ENCODE data around the gene LILRB3.
"Not testable (repeated sequence)": the region's sequence is repeated elsewhere in the genome, so short reads cannot be mapped to it uniquely, and the experiment has no call there.

LILRB3 gene

DNA sequence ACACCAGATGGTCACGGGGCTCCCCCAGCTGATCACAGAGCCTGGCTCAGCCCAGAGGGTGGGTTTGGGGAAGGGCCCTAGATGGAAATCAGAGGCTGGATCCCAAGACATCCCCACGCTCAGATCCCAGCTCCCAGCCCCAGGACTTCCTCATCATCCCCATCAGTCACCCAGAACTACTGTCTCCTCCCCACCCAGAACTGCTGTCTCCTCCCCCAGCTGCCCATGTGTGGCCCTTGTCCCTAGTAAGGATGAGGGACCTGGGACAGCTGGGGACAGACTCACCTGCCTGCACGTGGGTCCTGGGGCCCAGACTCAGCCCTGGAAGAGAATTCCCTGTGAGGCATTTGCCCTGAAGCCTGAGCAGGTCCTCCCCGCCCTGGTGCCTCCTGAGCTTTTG, 19.4 kb upstream of the LILRB3 start:
- DNase-seq: not testable (repeated sequence)

GRCh38 chr19:54240372-54241336, 17.8 kb upstream of the LILRB3 start:
- DNase-seq: not testable (repeated sequence)

DNA sequence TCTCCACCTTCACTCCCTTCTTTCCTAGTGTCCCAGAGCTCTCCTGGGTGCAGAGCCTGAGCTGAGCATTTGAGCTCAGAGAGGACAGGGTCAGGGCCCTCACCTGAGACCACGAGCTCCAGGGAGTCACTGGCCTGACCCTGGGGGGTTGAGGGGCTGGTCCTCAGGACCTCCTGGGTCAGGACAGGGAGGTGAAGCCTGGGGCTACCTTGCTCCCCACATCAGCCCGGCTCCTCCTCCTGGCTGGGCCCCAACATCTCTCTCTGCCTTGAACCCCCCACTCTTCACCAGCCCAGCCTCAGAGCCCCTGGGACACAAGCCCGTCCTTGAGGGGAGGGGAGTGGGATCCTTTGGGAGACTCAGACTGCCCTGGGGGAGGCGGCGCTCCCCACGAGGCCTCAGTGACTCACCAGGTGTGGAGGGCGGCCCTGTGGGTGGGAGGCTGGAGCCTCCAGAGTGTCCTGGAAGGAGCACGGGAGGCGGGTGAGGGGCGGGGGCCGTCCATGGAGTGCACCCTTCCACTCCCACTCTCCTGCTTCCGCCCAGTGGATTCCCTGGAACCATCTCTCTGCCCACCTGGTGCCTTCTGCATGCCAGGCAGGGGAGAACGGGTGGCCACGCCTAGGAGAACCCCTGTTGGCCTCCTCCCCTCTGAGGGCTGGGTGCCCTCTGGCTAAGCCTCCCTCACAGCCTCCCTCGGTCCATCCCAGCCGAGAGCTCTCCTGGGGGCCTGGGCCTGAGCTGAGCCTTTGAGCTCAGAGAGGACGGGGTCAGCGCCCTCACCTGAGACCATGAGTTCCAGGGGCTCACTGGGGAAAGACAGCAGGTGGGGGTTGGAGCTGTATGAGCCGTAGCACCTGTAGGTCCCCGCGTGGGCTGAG, 16.9 kb upstream of the LILRB3 start:
- DNase-seq: not testable (repeated sequence)

DNA sequence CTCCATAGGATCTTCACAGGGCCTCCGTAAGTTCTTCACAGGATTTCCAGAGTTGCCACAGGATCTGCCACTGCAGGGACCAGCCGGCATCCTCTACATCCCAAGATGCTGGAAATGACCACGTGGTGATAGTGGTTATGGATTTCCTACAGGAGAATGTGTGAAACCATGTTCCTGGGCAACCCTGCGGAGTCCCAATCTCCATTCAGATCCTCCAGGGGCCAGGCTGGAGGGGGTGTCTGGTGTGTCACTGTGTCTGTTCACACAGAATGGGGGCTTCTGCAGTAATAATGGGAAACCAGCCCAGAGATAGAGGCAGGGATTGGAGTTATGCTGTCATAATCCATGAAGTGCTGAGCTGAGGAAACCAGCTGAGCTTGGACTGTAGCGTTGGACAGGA, 11.1 kb upstream of the LILRB3 start:
- no peak for DNase-seq

DNA sequence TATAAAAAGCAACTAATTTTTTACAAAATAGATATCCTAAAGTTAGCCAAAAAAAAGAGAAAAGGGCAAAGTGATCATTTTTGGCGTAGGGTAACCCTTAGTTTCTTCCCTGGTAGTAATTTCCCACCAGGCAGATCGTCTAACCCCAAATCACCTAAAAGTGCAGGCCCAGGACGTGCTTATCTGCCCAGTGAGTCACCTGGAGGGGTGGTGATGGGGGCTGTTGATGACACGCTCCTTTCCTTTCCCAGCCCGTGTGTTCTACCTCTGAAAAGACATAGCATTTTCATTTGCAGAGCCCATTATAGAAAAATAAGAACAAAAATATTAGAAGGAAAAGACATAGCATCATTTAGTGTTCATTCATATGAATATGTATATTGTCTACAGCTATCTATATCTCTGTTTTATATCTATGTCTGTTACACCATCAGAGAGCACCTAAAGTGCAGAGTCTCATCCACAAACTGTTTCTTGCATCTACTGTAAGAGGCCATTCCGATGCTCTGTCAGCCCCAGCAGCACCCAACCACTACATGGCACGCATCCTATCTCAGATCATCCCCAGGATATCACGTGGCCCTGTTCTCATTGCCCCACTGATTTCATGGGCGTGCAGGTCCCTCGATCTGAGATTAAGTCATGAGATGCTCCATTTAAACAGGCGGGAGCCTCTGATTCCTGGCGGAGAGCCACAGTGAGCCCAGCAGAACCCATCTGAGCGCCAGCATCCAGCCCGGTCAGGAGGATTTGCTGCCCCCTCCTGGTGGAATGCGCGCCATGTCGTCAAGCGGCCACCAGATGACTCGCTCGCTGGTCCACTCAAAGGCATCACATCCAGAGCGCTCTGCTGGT, 8.5 kb upstream of the LILRB3 start:
- peak; percentile 75 for DNase-seq

DNA sequence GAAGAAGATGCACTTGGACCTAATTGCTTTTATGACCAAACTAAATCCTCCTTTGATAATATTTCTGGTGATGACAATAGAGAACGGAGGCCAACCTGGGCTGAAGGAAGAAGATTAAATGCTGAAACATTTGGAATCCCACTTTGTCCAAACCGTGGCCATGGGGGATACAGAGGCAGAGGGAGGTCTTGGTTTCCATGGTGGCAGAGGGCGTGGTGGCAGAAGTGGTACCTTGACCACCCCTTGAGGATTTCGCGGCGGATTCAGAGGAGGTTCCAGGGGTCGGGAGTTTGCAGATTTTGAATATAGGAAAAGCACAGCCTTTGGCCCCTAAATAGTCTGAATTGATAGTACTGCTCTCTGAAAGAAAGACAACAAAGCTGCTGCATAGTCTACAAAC, 7.2 kb upstream of the LILRB3 start:
- DNase-seq: no peak

GRCh38 chr19:54229146-54229545, 6.3 kb upstream of the LILRB3 start:
- DNase-seq: no peak

DNA sequence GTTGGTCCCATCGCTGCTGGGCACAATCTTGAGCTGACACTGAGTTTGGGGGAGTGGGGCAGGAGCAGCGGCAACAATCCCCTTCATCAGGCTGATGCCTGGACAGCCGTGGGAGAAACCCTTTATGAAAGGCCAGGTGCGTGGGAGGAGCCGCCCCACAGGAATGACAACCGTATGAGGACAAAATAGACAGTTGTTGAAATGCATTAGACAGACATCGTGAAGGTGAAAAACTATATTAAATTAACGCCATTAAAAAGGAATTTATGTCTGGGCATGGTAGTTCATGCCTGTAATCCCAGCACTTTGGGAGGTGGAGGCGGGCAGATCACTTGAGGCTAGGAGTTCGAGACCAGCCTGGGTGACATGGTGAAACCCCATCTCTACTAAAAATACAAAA, 1.8 kb upstream of the LILRB3 start:
- not testable (repeated sequence) for DNase-seq

DNA sequence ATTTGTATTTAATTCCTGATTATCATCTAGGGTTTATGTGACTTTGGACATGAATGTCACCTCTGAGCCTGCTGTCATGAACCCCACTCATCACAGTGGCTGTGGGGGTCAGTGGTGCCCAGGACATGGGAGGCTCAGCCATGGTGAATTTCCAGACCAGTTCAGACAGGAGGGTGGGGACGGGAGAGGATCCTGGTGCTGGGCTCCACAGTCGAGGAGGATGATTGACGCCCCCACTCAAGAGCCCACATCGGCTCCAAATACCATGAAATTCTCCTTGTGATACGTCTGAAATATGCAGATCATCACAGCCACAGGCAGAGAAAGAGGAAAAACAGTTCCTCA, 1.1 kb upstream of the LILRB3 start:
- not testable (repeated sequence) for DNase-seq

DNA sequence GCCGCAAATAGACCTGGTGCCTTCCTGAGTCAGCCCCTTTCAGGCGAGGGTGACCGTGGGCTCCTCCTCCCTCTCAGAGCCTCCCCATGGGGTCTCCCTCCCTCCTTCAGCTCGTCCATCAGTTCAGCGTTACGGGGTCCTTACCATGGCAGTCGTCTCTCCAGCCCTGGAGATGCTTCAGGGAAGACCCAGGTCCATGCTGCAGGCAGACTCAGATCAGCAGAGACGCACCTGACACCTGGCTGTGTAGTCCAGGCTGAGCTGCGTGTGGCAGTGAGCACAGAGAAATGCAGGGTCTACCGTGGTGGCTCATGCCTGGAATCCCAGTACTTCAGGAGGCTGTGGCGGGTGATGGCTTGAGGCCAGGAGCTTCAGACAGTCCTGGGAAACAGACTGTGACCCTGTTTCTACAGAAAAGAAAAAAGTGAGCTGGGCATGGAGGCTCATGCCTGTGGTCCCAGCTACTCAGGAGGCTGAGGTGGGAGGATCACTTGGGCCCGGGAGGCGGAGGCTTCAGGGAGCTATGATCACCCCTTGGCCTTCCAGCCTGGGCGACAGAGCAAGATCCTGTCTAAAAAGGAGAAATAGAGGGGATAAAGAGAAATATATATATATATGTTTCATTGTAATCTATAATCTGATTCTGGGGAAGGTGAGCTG, 600 bp upstream of the LILRB3 start:
- DNase-seq: not testable (repeated sequence)

DNA sequence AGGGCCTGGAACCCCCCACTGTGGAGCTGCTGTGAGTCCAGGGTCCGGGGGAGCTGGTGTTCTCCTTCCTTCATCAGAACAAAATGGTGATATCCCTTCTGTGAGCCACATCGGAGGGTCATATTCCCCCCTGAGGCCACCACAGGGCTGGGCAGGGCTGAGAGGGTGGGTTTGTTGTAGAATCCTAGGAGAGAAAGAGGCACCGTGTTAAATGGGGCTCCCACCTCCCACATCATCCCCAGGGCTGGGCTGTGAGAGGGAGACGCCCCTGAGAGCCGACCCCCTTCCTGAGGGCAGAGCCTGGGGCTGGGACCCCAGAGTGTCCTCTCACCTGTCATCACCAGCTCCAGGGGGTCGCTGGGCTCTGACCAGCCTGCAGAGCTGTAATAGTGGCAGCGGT, 860 bp downstream of the LILRB3 start:
- DNase-seq: not testable (repeated sequence)

DNA sequence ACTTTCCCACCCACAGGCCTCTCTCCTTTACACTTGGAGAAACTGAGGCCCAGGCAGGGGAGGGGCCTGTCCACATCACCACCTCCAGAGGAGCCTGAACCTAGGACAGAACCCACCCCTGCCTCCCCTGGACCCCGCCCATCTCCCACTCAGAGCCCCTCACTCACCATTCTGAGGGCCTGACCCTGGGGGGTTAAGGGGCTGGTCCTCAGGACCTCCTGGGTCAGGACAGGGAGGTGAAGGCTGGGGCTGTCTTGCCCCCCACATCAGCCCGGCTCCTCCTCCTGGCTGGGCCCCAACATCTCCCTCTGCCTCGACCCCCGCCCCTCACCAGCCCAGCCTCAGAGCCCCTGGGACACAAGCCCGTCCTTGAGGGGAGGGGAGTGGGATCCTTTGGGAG, 3.1 kb downstream of the LILRB3 start:
- DNase-seq: not testable (repeated sequence)

GRCh38 chr19:54218960-54219661, 3.7 kb downstream of the LILRB3 start:
- no peak for DNase-seq

DNA sequence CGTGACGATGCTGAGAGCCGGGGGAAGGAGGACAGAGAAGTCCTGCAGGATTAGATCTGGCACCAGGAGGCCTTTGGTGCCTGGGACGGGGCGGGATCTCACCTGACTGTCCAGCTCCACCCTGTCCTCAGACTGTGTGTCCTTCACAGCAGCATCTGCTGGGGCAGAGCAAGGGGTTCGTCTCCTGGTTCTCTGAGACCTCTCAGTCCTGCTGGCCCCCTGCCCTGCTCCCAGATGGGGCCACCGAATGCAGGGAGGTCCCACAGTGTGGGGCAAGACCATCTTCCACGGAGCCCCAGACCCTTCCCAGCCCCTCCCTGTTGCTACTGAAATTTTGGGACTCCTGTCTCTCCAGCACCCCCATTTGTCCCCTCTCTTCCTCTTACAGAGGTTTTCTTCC, 4.5 kb downstream of the LILRB3 start:
- DNase-seq: no peak

GRCh38 chr19:54217517-54218247, 5.1 kb downstream of the LILRB3 start:
- not testable (repeated sequence) for DNase-seq

GRCh38 chr19:54216869-54217268, 5.9 kb downstream of the LILRB3 start:
- DNase-seq: no peak

- DNase-seq: not testable (repeated sequence)
Observed at GRCh38 chr19:54214734-54215133, 8.1 kb downstream of the LILRB3 start.

- not testable (repeated sequence) for DNase-seq
Observed at GRCh38 chr19:54214217-54214616, 8.6 kb downstream of the LILRB3 start.

- no peak for DNase-seq
Observed at GRCh38 chr19:54211235-54211634, 11.6 kb downstream of the LILRB3 start.

DNA sequence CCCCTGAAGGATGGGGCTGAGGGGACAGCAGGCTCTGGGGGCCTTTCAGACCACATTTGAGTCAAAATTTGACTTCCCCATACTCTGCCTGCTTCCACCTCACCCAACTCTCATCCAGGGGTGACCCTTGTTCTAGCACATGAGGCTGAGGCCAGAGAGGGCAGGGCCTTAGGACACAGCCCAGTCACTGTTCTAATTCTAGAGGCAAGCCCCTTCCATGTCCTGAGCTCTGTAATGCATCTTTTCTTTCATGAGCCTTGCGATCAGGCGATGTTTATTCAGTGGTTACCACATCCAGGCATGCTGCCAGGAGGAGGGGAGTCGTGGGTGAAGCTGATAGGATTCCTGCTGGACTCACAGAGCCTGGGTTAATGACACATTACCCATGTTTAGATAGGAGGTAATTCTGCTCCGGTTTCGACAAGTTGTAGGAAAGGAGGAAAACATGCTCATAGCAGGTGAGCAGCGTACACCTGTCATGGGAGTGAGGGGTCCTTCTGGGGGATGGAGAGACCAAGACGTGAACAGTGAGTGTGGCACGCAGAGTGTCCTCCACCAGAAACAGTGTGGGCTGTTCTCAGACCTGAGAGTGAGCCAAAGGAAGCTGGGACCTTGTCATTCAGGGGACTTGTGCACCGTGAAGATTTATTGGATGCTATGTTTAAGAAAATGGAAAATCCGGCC, 12.9 kb downstream of the LILRB3 start:
- peak; percentile 98 for DNase-seq

Data from EL (cell line).